HG03175 (cell line): ENCODE results near the gene DAB1.
"Not testable (repeated sequence)": the region's sequence is repeated elsewhere in the genome, so short reads cannot be mapped to it uniquely, and the experiment has no call there.

ENCODE experiments used
- ATAC-seq: cut with Tn5 transposase; IDR thresholded peaks from one replicate; pipeline ENCODE4 v1.9.1; 2021; ENCODE audit warnings: mild to moderate bottlenecking, moderate library complexity; ENCODE audit not compliant: unreplicated experiment

DAB1 gene

GRCh38 chr1:57363165-57363564, 60.7 kb downstream of the DAB1 start:
- ATAC-seq, result no peak

- no peak for ATAC-seq
Measured at GRCh38 chr1:57362480-57362879, 61.4 kb downstream of the DAB1 start.

GRCh38 chr1:57361516-57361915, 62.3 kb downstream of the DAB1 start:
- no peak for ATAC-seq

- ATAC-seq, result no peak
Measured at GRCh38 chr1:57360846-57361407, 62.9 kb downstream of the DAB1 start.

- ATAC-seq, result no peak
Measured at GRCh38 chr1:57357462-57357861, 66.4 kb downstream of the DAB1 start.

GRCh38 chr1:57353654-57354053, 70.2 kb downstream of the DAB1 start:
- no peak for ATAC-seq

- ATAC-seq, result no peak
Measured at GRCh38 chr1:57350610-57351009, 73.2 kb downstream of the DAB1 start.

GRCh38 chr1:57348921-57349320, 74.9 kb downstream of the DAB1 start:
- ATAC-seq, result no peak

GRCh38 chr1:57345916-57346315, 77.9 kb downstream of the DAB1 start:
- ATAC-seq, result no peak

GRCh38 chr1:57344265-57344664, 79.6 kb downstream of the DAB1 start:
- no peak for ATAC-seq

GRCh38 chr1:57343298-57343915, 80.5 kb downstream of the DAB1 start:
- not testable (repeated sequence) for ATAC-seq

GRCh38 chr1:57341721-57342120, 82.1 kb downstream of the DAB1 start:
- no peak for ATAC-seq

- no peak for ATAC-seq
Measured at GRCh38 chr1:57340334-57341070, 83.4 kb downstream of the DAB1 start.

- no peak for ATAC-seq
Measured at GRCh38 chr1:57337623-57338022, 86.2 kb downstream of the DAB1 start.

- ATAC-seq, result no peak
Measured at GRCh38 chr1:57336793-57337192, 87.1 kb downstream of the DAB1 start.

GRCh38 chr1:57331620-57332019, 92.2 kb downstream of the DAB1 start:
- no peak for ATAC-seq

- ATAC-seq, result no peak
Measured at GRCh38 chr1:57329937-57330336, 93.9 kb downstream of the DAB1 start.

GRCh38 chr1:57329001-57329527, 94.8 kb downstream of the DAB1 start:
- no peak for ATAC-seq

- no peak for ATAC-seq
Measured at GRCh38 chr1:57327946-57328345, 95.9 kb downstream of the DAB1 start.

GRCh38 chr1:57327336-57327735, 96.5 kb downstream of the DAB1 start:
- ATAC-seq, result no peak

- no peak for ATAC-seq
Measured at GRCh38 chr1:57325536-57325935, 98.3 kb downstream of the DAB1 start.

- no peak for ATAC-seq
Measured at GRCh38 chr1:57325117-57325516, 98.7 kb downstream of the DAB1 start.
